AG09309 (cell line): ENCODE data around the gene MRGPRE.

Experiments
- DNase-seq: peaks from one replicate; pipeline ENCODE4 v3.0.0-alpha.2; 2010; ENCODE audit warnings: low read depth
- H3K4me3 ChIP-seq: 2 replicates; pipeline ENCODE4 v1.5.1; 2011; ENCODE audit warnings: mild to moderate bottlenecking, low read depth, low read length, moderate library complexity; ENCODE audit not compliant: control insufficient read depth
- TF ChIP-seq, protein P1 (sequence below): IDR thresholded peaks from 2 replicates; pipeline ENCODE4 v1.5.1; 2011; ENCODE audit warnings: mild to moderate bottlenecking, low read depth, low read length, inconsistent platforms; ENCODE audit not compliant: insufficient read depth, control insufficient read depth; ENCODE audit errors: missing control alignments

MRGPRE gene

DNA sequence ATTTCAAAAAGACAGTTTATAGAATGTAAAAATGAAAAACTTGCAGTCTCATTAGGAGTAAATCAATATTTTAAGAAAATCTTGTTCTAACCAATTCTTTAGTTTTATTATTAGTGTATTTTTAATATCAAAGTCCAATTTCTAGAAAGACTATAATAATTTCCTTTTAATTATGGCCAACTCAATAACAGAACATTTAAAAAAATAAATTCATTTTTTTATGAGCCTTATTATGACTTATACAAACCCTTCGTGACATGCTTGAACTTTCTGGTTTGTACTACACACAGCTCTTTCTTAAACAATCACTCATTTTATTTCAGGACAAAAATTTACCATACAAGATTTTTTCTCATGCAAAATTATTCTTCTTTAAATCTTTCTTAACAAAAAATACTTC, 11.7 kb upstream of the MRGPRE start:
- TF ChIP-seq, protein P1, sequence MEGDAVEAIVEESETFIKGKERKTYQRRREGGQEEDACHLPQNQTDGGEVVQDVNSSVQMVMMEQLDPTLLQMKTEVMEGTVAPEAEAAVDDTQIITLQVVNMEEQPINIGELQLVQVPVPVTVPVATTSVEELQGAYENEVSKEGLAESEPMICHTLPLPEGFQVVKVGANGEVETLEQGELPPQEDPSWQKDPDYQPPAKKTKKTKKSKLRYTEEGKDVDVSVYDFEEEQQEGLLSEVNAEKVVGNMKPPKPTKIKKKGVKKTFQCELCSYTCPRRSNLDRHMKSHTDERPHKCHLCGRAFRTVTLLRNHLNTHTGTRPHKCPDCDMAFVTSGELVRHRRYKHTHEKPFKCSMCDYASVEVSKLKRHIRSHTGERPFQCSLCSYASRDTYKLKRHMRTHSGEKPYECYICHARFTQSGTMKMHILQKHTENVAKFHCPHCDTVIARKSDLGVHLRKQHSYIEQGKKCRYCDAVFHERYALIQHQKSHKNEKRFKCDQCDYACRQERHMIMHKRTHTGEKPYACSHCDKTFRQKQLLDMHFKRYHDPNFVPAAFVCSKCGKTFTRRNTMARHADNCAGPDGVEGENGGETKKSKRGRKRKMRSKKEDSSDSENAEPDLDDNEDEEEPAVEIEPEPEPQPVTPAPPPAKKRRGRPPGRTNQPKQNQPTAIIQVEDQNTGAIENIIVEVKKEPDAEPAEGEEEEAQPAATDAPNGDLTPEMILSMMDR, result no peak
- DNase-seq, result no peak
- H3K4me3 ChIP-seq, result no peak overlapping the region

- TF ChIP-seq, protein P1, result no peak
- no peak for DNase-seq
- H3K4me3 ChIP-seq, result no peak overlapping the region
Measured at GRCh38 chr11:3237119-3237518, 4.9 kb upstream of the MRGPRE start.

- H3K4me3 ChIP-seq, result no peak overlapping the region
- DNase-seq, result no peak
- TF ChIP-seq, protein P1, result no peak
Measured at GRCh38 chr11:3234846-3235245, 2.6 kb upstream of the MRGPRE start.

DNA sequence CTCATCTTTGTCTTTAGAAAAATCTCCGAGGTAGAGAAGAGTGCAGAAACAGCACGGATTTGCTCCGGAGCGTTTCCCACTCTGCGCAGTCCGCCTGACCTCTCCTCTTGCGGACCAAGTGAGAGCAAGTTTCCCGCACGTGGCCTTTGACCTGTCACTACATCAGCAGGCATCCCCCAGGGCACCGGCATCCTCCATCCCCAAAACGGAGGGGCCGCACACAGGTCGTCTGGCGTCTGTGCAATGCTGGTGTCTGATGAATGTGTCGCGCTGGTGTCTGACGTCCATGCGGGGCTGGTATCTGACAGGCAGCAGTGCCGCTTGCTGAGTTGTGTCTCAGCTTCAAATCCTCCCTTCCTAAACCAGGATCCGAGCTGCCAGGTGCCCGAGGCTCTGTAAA, 739 bp upstream of the MRGPRE start:
- TF ChIP-seq, protein P1, result no peak
- no peak for DNase-seq
- H3K4me3 ChIP-seq, result no peak overlapping the region

DNA sequence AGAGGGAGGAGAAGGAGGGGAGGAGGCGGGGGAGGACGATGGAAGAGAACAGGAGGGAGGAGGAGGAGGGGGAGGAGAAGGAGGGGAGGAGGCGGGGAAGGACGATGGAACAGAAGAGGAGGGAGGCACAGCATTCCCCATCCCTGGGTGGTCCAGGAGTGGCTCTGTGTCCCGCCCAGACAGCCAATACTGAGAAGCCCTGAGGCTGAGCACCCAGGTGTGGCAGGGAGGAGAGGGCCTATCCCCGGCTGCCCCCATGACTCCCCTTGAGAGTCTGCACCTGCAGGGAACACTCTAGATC, 717 bp downstream of the MRGPRE start:
- H3K4me3 ChIP-seq, result no peak overlapping the region
- TF ChIP-seq, protein P1, result no peak
- DNase-seq, result no peak

DNA sequence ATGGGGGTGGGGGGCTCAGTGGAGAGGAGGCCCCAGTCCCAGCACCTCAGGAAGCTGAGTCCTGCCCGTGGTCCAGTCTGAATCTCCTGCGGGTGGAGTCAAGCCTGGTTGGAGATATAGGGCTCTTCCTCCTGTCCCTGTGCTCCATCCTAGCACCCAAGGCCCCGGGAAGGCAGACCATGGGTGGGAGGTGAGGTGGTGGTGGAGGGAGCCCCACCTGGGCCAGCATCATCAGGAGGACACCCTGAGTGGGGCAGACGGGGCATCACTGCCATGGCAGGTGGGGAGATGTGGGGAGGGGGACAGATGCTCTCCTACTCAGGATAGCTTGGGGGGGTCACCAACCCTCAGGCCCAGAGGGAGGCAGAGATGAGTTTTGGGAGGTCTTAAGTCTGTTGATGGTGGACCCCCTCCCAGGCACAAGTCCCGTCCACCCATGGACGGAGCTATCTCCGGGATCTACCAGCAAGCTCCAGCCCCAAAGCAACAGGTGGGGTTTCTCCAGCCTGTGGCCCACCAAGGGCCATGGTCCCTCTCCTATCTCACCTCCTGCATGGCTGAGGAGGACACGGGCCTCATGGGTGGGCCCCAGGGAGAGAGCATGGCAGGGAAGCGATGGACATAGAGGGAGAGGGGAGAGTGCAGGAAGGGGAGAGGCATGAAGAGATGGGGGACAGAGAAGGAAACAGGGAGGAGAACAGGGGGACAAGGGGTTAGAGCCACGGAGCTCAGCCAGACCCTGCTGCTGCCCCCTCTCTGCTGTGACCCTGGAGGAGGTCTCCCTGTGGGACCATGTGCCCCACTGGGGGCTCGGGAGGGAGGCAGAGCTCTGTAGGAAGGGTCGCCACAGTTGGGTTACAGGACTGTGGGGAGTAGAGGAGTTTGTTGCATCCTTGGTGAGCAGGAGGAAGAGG, 1.3 kb downstream of the MRGPRE start:
- no peak for DNase-seq
- TF ChIP-seq, protein P1, result no peak
- no peak overlapping the region for H3K4me3 ChIP-seq
